HG03378 (cell line): ENCODE data around the gene TEC.
"Not testable (repeated sequence)": the region's sequence is repeated elsewhere in the genome, so short reads cannot be mapped to it uniquely, and the experiment has no call there.

Experiments
- ATAC-seq: cut with Tn5 transposase; IDR thresholded peaks from one replicate; pipeline ENCODE4 v1.9.1; 2021; ENCODE audit warnings: mild to moderate bottlenecking, moderate library complexity; ENCODE audit not compliant: unreplicated experiment

The TEC gene

DNA sequence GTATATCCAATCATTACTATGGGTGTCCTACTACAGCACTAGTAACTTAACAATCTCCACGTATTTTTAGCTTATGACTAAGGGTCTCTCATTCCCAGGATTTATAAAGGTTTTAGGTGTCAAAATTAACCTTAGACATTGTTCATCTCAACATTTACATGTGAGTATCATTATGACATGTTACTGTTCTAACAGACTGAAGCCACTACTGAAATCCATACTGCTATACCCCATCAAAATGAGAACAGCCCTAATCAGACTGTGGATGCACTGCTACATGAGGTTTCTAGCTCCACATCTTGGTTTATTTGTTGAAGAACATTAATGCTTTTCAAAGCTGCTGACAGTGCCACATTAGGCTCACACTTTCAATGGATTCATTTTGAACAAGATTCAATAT is 100.0 kb downstream of the TEC start:
- ATAC-seq: no peak

DNA sequence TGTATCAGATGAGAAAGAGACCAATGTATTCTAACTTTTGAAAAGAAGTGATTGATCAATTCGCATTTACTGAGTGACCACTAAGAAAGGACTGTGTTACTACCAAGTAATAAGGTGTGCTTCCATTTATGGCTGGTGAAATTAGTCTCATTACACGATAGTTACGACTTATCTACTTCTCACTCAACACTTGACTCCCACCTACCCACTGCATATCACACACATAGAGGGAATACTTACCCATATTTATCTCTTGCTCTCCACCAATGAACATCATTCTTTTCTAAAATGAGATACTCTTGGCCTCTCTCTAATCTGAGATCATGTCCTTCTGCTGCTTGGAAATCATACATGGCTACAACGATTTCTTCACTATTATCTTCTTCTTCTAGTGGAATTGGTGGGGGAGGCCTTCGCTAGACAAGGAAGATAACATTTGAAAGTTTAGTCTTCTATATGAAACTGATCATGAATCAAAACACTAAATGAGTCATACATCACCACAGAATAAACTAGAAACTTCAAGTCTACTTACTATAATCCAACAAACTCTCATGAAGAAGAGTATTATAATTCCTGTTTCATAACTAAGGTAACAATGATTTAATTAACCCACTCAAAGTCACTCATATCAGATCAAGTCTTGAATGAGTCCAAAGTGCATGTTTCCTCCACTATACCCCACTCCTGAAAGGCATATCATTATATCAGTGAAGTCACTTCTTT is 101.9 kb downstream of the TEC start:
- no peak for ATAC-seq

DNA sequence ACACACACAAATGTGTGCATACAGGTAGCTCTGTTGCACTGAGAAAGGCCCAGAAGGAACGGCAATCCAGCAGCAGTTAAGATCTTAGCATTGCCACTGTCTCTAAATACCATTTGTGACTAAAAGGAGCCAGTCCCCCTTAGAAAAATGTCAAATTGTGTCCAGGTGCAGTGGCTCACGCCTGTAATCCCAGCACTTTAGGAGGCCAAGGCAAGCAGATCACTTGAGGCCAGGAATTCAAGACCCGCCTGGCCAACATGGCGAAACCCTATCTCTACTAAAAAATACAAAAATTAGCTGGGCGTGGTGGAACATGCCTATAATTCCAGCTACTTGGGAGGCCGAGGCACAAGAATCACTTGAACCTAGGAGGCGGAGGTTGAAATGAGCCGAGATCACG is 105.1 kb downstream of the TEC start:
- ATAC-seq: not testable (repeated sequence)

DNA sequence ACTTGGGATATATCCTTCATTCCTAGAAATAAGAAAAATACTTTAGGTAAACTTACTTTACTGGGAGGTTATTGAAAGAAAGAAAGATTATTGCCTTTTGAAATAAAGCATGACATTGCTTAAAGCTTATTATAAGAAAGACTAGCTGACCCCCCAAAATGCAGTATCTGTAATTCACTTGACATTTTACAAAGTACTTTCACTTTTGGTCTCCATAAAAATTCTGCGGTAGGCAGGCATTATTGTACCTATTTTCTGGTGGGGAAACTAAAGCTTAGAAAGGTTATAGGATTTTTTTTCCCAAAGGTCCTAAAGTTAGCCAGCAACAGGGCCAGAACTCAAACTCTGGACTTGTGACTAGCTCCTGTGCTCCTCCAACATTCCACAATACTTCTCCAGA is 105.9 kb downstream of the TEC start:
- no peak for ATAC-seq

DNA sequence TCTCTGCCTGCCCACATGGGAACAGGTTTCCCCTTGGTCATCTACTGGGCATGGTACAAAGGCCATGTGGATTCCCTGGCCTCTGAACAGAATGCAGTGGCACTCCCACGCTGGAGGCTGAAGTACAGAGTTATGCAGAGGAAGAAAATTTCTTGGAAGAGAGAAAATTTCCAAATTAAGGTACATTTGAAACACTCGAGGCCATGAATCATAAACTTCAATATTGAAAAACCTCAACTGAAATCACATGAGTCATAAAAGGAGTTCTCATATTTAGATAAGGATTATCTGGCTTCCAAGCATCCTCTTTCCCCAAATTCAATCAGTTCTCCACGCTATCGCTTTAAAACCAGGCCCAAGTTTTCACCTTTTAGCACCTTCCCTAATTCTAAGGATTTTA is 107.5 kb downstream of the TEC start:
- no peak for ATAC-seq

DNA sequence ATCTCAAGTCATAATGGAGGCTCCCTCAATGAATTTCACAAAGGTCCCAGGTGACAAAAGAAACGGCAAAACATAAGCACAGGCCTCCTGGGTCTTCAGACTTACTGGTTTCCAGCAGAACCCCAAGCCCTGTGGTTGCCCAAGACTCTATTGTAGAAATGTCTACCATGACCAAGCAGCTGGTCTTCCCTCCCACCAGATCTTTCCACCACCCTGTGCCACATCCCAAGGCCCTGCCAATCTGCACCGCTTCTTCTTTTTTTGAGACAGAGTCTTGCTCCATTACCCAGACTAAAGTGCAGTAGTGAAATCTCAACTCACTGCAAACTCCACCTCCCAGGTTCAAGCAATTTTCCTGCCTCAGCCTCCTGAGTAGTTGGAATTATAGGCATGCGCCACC is 112.4 kb downstream of the TEC start:
- no peak for ATAC-seq

DNA sequence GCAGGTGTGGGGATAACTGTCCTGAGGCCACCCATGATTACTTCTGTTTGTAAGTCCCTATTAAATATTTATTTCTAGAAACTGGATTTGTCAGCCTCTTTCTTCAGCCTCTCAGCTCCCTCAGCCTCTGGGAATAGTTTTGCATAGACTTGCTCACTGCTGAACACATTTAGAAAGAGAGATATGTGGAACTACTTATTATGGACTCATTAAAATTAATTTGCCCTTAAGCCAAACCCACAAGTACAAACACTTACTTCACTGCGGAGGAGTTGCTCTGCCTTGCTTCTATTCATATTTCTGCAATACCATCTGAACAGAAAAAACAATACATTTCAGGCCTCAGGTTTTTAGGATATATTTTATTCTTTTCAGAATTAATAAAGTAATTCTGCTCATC is 113.2 kb downstream of the TEC start:
- ATAC-seq: no peak

DNA sequence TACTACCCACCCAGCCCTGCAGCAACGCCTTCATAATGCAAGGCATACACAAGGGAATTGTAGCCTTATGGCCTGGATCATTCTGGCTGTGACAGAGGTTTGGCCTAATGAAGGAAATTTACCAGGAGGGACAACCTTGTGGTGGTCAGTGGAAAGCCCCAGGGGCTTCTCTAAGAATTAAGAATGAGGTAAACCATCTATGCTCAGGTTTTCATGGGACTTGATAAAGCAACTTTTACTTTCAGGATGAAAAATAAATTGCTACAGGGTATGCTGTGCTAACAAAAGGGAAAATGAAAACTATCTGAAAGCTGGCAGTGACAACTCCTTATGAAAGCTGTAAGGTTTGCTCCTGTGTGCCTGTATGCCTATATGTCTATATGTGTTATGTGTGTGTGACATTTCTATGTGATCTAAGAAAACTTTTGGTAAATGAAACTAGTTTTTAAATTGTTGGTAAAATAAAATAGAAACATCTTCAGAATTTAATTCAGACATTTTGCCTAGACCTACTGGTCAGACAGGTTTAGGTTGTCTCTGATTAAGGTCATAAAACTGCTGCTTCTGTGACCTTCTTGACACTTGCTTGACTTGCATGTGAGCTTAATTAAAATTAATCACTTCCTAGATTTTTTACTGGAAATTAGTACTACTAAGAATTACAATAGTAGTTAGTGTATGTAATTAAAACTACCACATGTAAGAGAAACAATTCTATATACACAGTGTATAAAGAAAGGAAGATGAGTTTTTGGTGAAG is 115.7 kb downstream of the TEC start:
- ATAC-seq: peak; percentile 72

DNA sequence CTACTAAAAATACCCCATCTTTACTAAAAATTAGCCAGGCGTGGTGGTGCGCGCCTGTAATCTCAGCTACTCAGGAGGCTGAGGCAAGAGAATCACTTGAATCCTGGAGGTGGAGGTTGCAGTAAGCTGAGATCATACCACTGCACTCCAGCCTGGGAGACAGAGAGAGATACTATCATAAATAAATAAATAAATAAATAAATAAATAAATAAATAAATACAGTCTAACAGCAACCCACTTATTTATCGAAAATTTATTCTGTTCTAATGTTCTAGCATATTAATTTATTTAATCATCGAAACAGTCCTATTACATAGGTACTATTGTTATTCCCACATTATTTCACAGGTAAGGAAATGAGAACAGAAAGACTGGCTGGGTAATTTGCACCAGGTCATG is 117.4 kb downstream of the TEC start:
- ATAC-seq: no peak

DNA sequence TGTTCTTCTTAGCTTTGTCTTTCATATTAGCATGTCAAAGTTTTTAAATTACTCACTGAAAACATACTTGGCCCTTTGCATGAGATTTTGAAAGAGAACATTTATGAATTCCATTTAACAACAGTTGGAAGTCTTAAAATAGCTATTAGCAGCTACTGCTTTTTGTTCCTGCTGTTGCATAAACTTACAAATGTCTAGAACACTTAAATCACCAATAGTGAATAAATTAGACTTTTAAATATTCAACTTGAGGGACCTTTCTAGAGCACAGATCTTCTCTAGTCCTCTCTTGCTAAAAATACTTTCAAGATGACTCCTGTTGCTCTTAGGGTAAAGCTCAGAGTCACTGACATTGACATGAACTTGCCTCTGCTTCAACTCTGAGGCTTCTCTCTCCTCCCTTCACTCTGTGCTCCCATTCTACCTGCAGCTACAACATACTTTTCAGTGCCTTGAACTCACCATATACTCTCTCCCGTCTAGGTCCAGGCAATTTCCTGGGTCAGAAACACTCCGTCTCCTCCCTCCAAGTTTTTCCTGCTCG is 119.7 kb downstream of the TEC start:
- ATAC-seq: no peak

DNA sequence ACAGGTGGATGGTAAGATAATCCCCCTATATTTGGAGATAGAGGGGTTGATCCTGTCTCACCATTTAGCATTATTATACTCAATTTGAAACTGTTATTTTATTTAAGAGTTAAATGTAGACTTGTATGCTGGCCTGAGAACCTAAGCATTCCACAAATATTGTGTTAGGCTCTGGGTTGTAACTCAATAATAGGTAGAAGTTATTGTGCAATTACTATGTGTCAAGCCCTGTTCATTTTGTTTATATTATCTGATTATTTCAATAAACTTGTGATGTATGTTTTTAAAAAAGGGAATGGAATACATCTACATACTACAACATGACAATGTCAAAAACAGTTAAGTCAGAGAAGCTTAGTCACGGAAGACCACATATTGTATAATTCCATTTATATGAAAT is 122.0 kb downstream of the TEC start:
- ATAC-seq: no peak

DNA sequence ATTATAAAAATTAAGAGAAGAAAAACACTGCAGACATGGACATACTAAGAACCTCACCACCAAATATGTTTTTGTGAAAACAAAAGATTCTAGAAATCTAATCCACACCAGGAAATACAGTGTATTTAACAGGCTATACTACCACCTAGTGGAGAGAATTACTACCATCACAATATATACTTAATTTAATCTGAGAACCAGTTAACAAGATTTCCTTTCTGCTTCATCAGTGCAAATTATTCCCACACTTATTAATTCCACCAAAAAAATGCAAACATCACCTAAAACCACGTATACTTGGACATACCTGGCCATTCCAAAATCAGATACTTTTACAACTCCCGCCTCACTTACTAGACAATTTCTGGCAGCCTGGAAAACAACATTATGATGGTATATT is 128.6 kb downstream of the TEC start:
- ATAC-seq: peak; percentile 46

DNA sequence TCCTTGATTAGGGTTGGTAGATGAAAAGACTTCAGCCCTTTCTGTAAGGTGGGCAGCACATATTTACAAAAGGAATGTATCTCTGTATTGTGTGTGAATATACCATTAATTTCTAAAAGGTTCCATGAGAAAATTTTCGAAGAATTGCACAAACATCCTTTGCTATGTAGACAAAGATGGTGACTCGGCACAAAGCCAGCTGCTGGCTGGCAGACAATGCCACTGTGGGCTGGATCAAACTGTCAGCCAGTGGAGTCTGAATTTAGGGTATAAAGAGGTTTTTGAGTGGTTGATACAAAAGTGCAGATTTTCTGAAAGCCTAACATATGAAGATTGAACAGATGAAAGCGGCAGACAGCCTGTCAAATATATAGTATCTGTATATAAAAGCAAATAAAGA is 129.9 kb downstream of the TEC start:
- ATAC-seq: no peak

DNA sequence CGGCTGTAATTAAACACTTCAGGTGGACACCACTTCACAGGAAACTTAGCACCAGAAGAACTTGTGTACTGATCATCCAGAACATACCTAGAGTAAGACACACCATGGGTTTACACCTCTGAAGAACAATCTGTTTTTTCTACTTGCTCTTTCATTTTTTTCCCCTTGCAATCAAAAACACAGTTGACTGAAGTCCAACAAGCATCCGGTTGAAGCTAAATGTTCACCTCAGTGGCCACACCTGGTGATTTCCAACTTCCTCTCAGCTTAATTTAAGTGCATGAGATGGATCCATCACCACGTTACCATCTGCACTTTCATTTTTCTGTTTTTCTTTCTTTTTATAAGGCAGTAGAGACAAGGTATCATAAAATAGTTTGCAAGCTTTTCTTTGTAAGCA is 130.7 kb downstream of the TEC start:
- ATAC-seq: peak; percentile 79

DNA sequence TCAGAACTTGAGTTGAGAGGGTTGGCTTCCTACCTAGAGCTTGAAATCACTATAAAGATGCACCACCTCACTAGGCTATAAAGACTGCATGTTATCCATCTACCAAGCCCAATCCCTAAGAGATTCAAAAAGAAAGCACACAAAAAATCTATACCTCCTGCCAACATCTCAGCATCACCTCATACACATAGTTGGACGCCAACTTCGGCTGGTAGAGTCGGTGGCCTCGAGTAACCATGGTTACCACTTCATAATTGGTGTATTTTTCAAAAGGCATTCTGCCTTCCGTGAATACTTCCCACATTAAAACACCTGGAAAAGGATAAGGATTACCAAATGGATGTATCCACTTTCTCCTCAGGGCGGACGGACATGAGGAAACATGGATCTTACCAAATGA is 131.1 kb downstream of the TEC start:
- no peak for ATAC-seq

DNA sequence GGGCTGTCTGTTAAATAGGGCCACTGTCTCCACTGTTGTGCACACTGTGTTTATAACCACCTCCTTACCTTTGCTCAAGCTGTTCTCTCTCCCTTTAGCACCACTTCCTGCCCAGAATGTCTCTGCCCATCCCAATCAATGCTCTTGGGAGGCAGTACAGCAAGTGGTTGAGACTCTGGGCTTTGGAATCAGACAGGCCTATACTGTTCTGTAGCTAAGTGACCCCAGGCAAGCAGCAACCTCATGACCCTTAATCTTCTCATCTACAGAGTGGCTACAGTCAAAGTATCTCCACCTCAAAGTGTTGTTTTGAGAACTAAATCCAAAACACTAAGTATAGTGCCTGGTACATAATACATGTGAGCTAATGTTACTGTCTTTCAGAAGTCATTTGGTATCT is 131.8 kb downstream of the TEC start:
- no peak for ATAC-seq

DNA sequence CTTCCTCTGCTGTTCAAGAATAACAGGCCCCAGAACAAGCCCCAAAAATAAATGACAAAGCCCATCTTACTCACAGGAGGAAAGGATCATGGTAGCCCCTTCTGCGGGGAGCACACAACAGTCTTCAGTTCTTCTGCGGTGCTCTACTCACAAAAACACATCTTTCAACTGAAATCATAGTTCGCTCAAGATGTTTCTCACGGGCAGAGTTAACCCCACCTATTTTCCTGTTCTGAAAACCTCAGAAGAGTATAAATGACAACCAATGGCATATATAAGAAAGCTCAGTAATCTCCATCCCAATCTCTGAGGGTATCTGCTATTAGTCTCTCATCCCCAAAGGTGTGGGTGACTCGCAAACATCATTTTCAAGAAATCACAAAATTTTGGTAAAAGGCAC is 135.6 kb downstream of the TEC start, which contains the start of gene TXK:
Gene TXK, minus strand, starts transcription at position 170 of the 400 bp plus-strand sequence. Its CDS starts 80 bp downstream, at position 90.
- ATAC-seq: no peak

DNA sequence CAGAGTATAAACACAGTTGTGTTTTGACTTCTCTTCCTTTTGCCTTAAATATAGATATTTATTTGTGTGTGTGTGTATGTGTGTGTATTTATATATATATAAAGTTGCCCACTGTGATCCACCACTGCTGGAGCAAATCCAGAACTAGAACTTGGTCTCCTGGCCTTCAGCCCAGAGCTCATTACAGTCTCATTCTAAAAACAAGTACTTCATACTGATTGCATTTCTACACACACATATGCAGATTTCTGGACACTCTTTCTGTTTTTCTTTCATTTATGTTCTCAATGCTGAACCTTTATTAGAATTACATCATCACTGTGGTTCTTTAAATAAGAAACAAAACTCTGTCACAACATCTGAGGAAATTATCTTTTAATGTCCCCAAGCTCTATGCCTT is 136.0 kb downstream of the TEC start:
- no peak for ATAC-seq

DNA sequence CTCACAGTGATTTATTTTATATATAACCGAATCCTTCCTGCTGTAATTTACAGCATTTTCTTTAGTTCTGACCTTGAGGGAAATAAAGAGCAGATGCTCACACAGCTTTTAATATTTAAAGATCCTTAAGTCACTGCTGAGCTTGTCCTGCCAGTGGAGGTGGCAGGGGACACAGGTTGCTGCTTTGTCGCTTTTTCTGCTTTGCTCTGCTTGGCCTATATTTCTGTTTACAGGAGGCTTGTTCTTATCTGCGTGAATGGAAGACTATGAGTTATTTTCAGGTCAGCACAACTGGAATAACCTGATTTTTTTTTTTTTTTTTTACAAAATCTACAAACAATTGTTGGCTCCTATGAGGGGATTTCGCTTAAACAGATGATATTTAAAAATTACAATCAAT is 137.9 kb downstream of the TEC start:
- no peak for ATAC-seq

DNA sequence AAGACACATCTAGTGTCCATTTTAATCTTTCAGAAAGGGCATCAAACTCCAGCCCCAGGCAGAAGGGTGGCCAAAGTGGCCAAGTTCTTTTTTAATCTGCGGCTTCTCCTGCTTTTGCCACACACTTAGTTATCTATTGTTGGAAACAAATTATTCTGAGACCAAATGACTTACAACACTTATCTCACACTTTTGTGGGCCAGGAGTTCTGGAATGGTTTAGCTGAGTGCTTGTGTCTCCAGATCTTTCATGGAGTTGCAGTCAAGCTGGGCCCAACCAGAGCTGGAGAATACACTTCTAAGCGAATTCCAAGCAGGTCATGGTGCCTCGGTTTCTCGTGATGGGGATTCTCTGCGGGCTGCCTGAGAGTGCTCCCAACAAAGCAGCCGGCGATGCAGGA is 139.5 kb downstream of the TEC start:
- ATAC-seq: no peak

DNA sequence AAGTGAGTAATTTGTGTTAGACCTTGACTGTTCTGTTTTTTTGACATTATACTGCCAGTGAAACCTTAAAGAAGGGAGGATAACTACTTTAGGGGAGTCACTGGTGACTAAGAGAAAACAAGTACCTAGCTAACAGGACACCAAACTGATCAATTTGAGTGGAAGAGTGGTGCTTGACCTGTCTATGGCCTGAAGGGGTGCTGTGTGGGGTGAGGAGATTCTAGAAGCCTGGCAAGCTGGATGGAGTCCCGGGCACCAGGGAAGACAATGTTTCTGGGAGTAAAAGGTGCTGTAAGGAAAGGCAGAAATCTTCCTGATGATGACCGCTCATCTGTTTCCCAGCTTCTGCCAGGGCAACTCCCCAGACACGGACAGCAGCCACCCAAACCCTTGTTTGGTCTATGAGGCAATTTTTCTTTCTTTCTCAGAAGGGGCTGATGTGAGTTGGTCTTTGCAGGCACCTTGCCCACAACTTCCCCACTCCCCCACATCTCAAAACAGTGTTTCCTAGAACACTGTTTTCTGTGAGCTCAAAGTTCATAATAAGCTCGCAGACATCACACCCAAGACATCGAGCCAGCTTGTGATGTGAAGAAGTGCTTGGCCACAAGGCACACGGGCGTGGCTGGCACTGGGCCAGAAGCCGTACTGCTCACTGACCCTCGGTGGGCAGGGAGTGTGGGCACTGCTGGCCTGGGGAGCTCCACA is 140.2 kb downstream of the TEC start:
- no peak for ATAC-seq
